A673 (cell line): ENCODE results near the gene KRTAP13-2. TPM values are rescaled to one million over a fixed set of nuclear protein-coding genes. Genes with fewer than 3 reads are reported as not detected.
A peak's percentile ranks its signal among the peaks of the same experiment; 100 is the strongest.

Source experiments
- Bru-seq: library from RNA; stranded (reverse); fragments of 400-500 nt; gene quantifications from one replicate; lab custom pipeline; 2021; lab: Mats Ljungman, UMichigan
- BruChase-seq, 2 experiments: library from RNA; stranded (reverse); fragments of 400-500 nt; gene quantifications; one replicate each; lab custom pipeline; 2021; lab: Mats Ljungman, UMichigan
- BruUV-seq: library from RNA; stranded (reverse); fragments of 400-500 nt; replicated peaks from 2 replicates; lab custom pipeline; 2021; lab: Mats Ljungman, UMichigan
- CTCF ChIA-PET: fragments of 300-600 bp; sonication (Branson Sonifier 250); formaldehyde crosslinking; loops from one replicate; lab custom pipeline; 2022; ENCODE audit warnings: antibody characterized with exemption; lab: Charles Lee
- POLR2A ChIA-PET: fragments of 300-600 bp; sonication (Branson Sonifier 250); formaldehyde crosslinking; loops from one replicate; lab custom pipeline; 2022; ENCODE audit warnings: antibody characterized with exemption; ENCODE audit not compliant: low non-redundant PET; lab: Charles Lee
- DNase-seq: peaks from one replicate; pipeline ENCODE4 v3.0.0-alpha.2; 2015; ENCODE audit warnings: low spot score
- H3K27ac ChIP-seq: fragments of 200-600 bp; sonication (generic); 2 replicates; pipeline ENCODE4 v1.5.1; 2016; ENCODE audit warnings: mixed run types, low read depth, mild to moderate bottlenecking, mixed read lengths, antibody characterized with exemption, low read length; ENCODE audit not compliant: poor library complexity, severe bottlenecking
- H3K27me3 ChIP-seq: fragments of 200-600 bp; sonication (generic); replicated peaks from 2 replicates; pipeline ENCODE4 v1.6.1; 2017; ENCODE audit warnings: mixed run types, low read depth, mild to moderate bottlenecking, mixed read lengths, antibody characterized with exemption, low read length; ENCODE audit not compliant: insufficient read depth, poor library complexity
- H3K36me3 ChIP-seq: fragments of 200-600 bp; sonication (generic); 2 replicates; pipeline ENCODE4 v1.6.1; 2016; ENCODE audit warnings: mixed run types, mild to moderate bottlenecking, mixed read lengths, antibody characterized with exemption, low read length; ENCODE audit not compliant: insufficient read depth, poor library complexity, severe bottlenecking
- H3K4me1 ChIP-seq: fragments of 200-600 bp; sonication (generic); 2 replicates; pipeline ENCODE4 v1.6.1; 2017; ENCODE audit warnings: mixed run types, mild to moderate bottlenecking, mixed read lengths, antibody characterized with exemption, low read length; ENCODE audit not compliant: insufficient read depth, poor library complexity, severe bottlenecking
- H3K4me3 ChIP-seq: fragments of 200-600 bp; sonication (generic); 2 replicates; pipeline ENCODE4 v1.5.1; 2016; ENCODE audit warnings: low read depth, mixed run types, mild to moderate bottlenecking, mixed read lengths, low read length; ENCODE audit not compliant: poor library complexity, severe bottlenecking
- H3K9me3 ChIP-seq: fragments of 200-600 bp; sonication (generic); 2 replicates; pipeline ENCODE4 v1.6.1; 2016; ENCODE audit warnings: mixed run types, low read depth, mild to moderate bottlenecking, mixed read lengths, antibody characterized with exemption, low read length; ENCODE audit not compliant: poor library complexity, severe bottlenecking
- CTCF ChIP-seq: fragments of 300-800, 200-600 bp; sonication (generic); conservative IDR thresholded peaks from 2 replicates; pipeline ENCODE4 v1.5.1; 2017; ENCODE audit warnings: low read depth, mild to moderate bottlenecking, antibody characterized with exemption, low read length, moderate library complexity, mixed read lengths
- EZH2 ChIP-seq: fragments of 200-600 bp; sonication (generic); IDR thresholded peaks from 2 replicates; pipeline ENCODE4 v1.6.1; 2017; ENCODE audit warnings: borderline replicate concordance, low read depth, mild to moderate bottlenecking, mixed read lengths, antibody characterized with exemption, low read length; ENCODE audit not compliant: poor library complexity, severe bottlenecking
- intact Hi-C: fragments of 100-400 bp; cut with micrococcal nuclease; formaldehyde crosslinking; loops from one replicate; pipeline ENCODE4 v1.10.0; 2022; ENCODE audit not compliant: unreplicated experiment
- long read RNA-seq: library from polyadenylated mRNA; stranded (forward); transcript quantifications from one replicate; pipeline ENCODE4 v2.0.0, GENCODE V29; 2022
- total RNA-seq: library from RNA; stranded (reverse); gene quantifications from 2 replicates; pipeline ENCODE4 v1.2.3, GENCODE V29; 2021

The KRTAP13-2 gene, protein sequence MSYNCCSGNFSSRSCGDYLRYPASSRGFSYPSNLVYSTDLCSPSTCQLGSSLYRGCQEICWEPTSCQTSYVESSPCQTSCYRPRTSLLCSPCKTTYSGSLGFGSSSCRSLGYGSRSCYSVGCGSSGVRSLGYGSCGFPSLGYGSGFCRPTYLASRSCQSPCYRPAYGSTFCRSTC
- total RNA-seq (not detected in 2 replicates), Bru-seq, nascent RNA (not detected), BruChase-seq, experiment 1, labeled RNA remaining after a 2-hour chase (not detected), BruChase-seq, experiment 2, labeled RNA remaining after a 6-hour chase (not detected)
- long read RNA-seq, result 0 reads

DNA sequence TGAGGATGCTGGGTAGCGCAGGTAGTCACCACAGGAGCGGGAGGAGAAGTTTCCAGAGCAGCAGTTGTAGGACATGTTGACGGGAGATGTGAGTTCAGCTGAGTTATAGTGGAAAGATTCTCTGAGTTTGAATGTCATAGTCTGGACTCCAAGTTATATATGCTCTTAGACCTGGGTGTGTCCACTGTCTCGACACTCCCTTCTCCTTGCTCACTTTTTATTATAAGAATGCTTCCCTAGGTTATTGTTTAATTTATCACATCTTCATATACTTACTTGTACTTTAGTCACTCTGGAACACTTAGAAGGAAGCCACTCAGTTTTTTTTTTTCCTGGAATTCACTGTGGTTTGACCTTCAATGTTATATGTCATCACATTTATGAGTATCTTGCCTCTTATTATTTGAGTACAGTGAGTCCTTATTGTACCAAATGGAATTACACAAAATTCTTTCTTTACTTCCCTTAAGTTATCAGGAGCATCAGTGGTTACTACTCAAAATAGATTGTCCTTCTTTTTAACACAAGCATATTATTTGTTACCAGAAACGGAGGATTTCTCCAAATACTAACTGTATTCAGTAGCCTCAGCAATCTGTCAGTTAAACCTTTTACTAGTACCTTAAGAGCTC is at the start of gene KRTAP13-2:
TSS of gene KRTAP13-2 (minus strand) at position 133 of the 632 bp plus-strand sequence. CDS start at position 75, 58 bp downstream.
- ChIA-PET POLR2A (no interaction called here), CTCF (no interaction called here)
- TF ChIP-seq EZH2 (no peak), CTCF (no peak)
- intact Hi-C loops, result no loop called here
- H3K36me3 ChIP-seq, result no peaks in the 10 kb centered on the region
- no peak within 1 kb of the TSS for H3K4me3 ChIP-seq
- peaks cover 6% of the 10 kb centered on the region for H3K27me3 ChIP-seq
- H3K4me1 ChIP-seq, result no peaks in the 10 kb centered on the region
- DNase-seq, result no peak
- H3K9me3 ChIP-seq, result no peaks in the 10 kb centered on the region
- no TSS peak for BruUV-seq
- H3K27ac ChIP-seq, result no peak within 1 kb of the TSS

DNA sequence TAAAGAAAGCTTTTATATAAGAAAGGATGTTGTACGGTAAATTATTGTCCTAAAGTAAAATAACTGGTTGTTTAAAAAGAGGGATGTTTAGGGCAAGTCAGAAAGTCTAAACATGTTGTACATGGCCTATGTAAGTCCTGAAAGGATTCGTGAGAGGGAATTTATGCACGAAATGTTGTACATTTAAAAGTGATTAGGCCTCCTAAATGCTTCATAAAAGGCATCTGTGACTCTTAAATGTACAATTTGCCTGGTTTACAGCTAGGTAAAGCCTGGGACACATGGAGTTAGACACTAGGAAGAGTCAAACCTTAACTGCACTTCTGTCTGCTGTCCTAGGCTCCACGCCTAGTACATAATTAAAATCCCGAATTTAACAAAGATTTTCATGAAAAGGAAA is 43.9 kb upstream of the KRTAP13-2 start:
- no peaks in the 10 kb centered on the region for H3K4me1 ChIP-seq
- H3K27ac ChIP-seq, result no peak overlapping the region
- intact Hi-C loops, result no loop called here
- no peak for DNase-seq
- ChIA-PET CTCF (no interaction called here), POLR2A (no interaction called here)
- H3K9me3 ChIP-seq, result peaks cover 8% of the 10 kb centered on the region
- no peak overlapping the region for H3K4me3 ChIP-seq
- no peaks in the 10 kb centered on the region for H3K36me3 ChIP-seq
- TF ChIP-seq EZH2 (no peak), CTCF (no peak)
- peaks cover 6% of the 10 kb centered on the region for H3K27me3 ChIP-seq
- BruUV-seq, result no TSS peak

GRCh38 chr21:30408782-30409494 is 36.9 kb upstream of the KRTAP13-2 start:
- BruUV-seq, result no TSS peak

More at GRCh38 chr21:30408782-30409494, 36.9 kb upstream of the KRTAP13-2 start:
- H3K4me1 ChIP-seq, result no peaks in the 10 kb centered on the region
- no peak overlapping the region for H3K27ac ChIP-seq
- H3K36me3 ChIP-seq, result no peaks in the 10 kb centered on the region
- no peaks in the 10 kb centered on the region for H3K27me3 ChIP-seq
- ChIA-PET POLR2A (no interaction called here), CTCF (interaction anchor here (0.6 to 0.8 kb wide), 2 partner anchors 25 to 1813 kb away, joined by 3 to 6 read pairs; no protein-coding TSS in a partner anchor)
- intact Hi-C loops, result loop anchor here (5.0 kb wide), 1 partner anchor 67 kb away; no protein-coding TSS in a partner anchor
- no peak overlapping the region for H3K4me3 ChIP-seq
- peak; percentile 84 for TF ChIP-seq CTCF
- TF ChIP-seq EZH2, result no peak
- H3K9me3 ChIP-seq, result no peaks in the 10 kb centered on the region
- DNase-seq, result peak; percentile 91
